Measurements from ENCODE around the gene LIN37.

GRCh38 chr19:35759697-35760096 is 11.3 kb downstream of the LIN37 start:
- TF ChIP-seq ARNTL (CRISPR knock-in tag; IDR thresholded peaks at IDR 0.05; ENCODE audit: borderline replicate concordance, low read depth) (no peak), CSDC2 (CRISPR knock-in tag; IDR thresholded peaks at IDR 0.05) (no peak), ESRRG (CRISPR knock-in tag; IDR thresholded peaks at IDR 0.05) (no peak), GLIS3 (CRISPR knock-in tag; IDR thresholded peaks at IDR 0.05) (no peak), TSHZ2 (CRISPR knock-in tag; IDR thresholded peaks at IDR 0.05) (no peak), TOX (CRISPR knock-in tag; IDR thresholded peaks at IDR 0.05; ENCODE audit: borderline replicate concordance) (no peak), ZFP3 (CRISPR knock-in tag; IDR thresholded peaks at IDR 0.05) (no peak), POU6F1 (CRISPR knock-in tag; IDR thresholded peaks at IDR 0.05; ENCODE audit: borderline replicate concordance, low read depth) (no peak), CREB5 (CRISPR knock-in tag; IDR thresholded peaks at IDR 0.05; ENCODE audit: low read depth) (no peak), ZNF565 (CRISPR knock-in tag; conservative IDR thresholded peaks at IDR 0.05; ENCODE audit: low read depth) (no peak)
- TF ChIP-seq, protein P1, sequence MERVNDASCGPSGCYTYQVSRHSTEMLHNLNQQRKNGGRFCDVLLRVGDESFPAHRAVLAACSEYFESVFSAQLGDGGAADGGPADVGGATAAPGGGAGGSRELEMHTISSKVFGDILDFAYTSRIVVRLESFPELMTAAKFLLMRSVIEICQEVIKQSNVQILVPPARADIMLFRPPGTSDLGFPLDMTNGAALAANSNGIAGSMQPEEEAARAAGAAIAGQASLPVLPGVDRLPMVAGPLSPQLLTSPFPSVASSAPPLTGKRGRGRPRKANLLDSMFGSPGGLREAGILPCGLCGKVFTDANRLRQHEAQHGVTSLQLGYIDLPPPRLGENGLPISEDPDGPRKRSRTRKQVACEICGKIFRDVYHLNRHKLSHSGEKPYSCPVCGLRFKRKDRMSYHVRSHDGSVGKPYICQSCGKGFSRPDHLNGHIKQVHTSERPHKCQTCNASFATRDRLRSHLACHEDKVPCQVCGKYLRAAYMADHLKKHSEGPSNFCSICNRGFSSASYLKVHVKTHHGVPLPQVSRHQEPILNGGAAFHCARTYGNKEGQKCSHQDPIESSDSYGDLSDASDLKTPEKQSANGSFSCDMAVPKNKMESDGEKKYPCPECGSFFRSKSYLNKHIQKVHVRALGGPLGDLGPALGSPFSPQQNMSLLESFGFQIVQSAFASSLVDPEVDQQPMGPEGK (CRISPR knock-in tag; IDR thresholded peaks at IDR 0.05; ENCODE audit: borderline replicate concordance): no peak
